HEK293T (cell line): ENCODE results near the gene DSG2.

ENCODE experiments used
- CTCF ChIA-PET: fragments of 350-600 bp; formaldehyde crosslinking; extraction: SDS; loops from one replicate; lab custom pipeline; 2021; ENCODE audit warnings: antibody characterized with exemption, inconsistent platforms; lab: Yijun Ruan, JAX
- POLR2A ChIA-PET: fragments of 350-600 bp; formaldehyde crosslinking; extraction: SDS; loops from one replicate; lab custom pipeline; 2020; ENCODE audit warnings: antibody characterized with exemption, inconsistent platforms; lab: Yijun Ruan, JAX
- DNase-seq: peaks from one replicate; pipeline ENCODE4 v3.0.0; 2012; ENCODE audit warnings: mixed read lengths; ENCODE audit errors: extremely low spot score
- ARNT ChIP-seq: fragments of 450-650 bp; IDR thresholded peaks from 2 replicates; pipeline ENCODE4 v1.6.1; 2017; ENCODE audit warnings: mild to moderate bottlenecking
- BHLHE40 ChIP-seq: fragments of 450-650 bp; IDR thresholded peaks from 2 replicates; pipeline ENCODE4 v1.6.1; 2016; ENCODE audit warnings: mild to moderate bottlenecking, moderate library complexity, borderline replicate concordance
- CTBP1 ChIP-seq: fragments of 450-650 bp; IDR thresholded peaks from 2 replicates; pipeline ENCODE4 v1.6.1; 2016; ENCODE audit warnings: borderline replicate concordance
- ELF4 ChIP-seq: fragments of 450-650 bp; IDR thresholded peaks from 2 replicates; pipeline ENCODE4 v1.6.1; 2017; ENCODE audit warnings: antibody characterized with exemption
- FOXA1 ChIP-seq: fragments of 450-650 bp; IDR thresholded peaks from 2 replicates; pipeline ENCODE4 v1.6.1; 2016; ENCODE audit warnings: mild to moderate bottlenecking
- FOXK2 ChIP-seq: fragments of 450-650 bp; IDR thresholded peaks from 2 replicates; pipeline ENCODE4 v1.6.1; 2016; ENCODE audit warnings: mild to moderate bottlenecking
- FOXM1 ChIP-seq: fragments of 450-650 bp; IDR thresholded peaks from 2 replicates; pipeline ENCODE4 v1.6.1; 2017; ENCODE audit warnings: mild to moderate bottlenecking, borderline replicate concordance
- HDGF ChIP-seq: fragments of 450-650 bp; IDR thresholded peaks from 2 replicates; pipeline ENCODE4 v1.6.1; 2017; ENCODE audit warnings: antibody characterized with exemption, borderline replicate concordance
- L3MBTL2 ChIP-seq: fragments of 450-650 bp; conservative IDR thresholded peaks from 2 replicates; pipeline ENCODE4 v1.6.1; 2016; ENCODE audit warnings: mild to moderate bottlenecking
- LEF1 ChIP-seq: fragments of 450-650 bp; IDR thresholded peaks from 2 replicates; pipeline ENCODE4 v1.6.1; 2017; ENCODE audit warnings: mild to moderate bottlenecking, borderline replicate concordance
- NFRKB ChIP-seq: fragments of 450-650 bp; IDR thresholded peaks from 2 replicates; pipeline ENCODE4 v1.6.1; 2016; ENCODE audit warnings: mild to moderate bottlenecking, moderate library complexity
- PKNOX1 ChIP-seq: fragments of 450-650 bp; IDR thresholded peaks from 2 replicates; pipeline ENCODE4 v1.6.1; 2016
- SP1 ChIP-seq: fragments of 450-650 bp; IDR thresholded peaks from 2 replicates; pipeline ENCODE4 v1.6.1; 2017
- SUZ12 ChIP-seq: fragments of 450-650 bp; IDR thresholded peaks from 2 replicates; pipeline ENCODE4 v1.6.1; 2016; ENCODE audit warnings: mild to moderate bottlenecking
- TARDBP ChIP-seq: fragments of 450-650 bp; IDR thresholded peaks from 2 replicates; pipeline ENCODE4 v1.6.1; 2016
- ZNF384 ChIP-seq: fragments of 450-650 bp; IDR thresholded peaks from 2 replicates; pipeline ENCODE4 v1.6.1; 2016

The DSG2 gene

GRCh38 chr18:31482051-31482450 is 15.9 kb upstream of the DSG2 start:
- DNase-seq: no peak
- POLR2A ChIA-PET: no interaction called here
- CTCF ChIA-PET: interaction anchor here (0.6 to 0.8 kb wide), 2 partner anchors 8 to 240 kb away, joined by 3 to 4 read pairs; no protein-coding TSS in a partner anchor
- no peak for TF ChIP-seq SUZ12
- no peak for TF ChIP-seq ZNF384
- no peak for TF ChIP-seq LEF1
- TF ChIP-seq FOXM1: no peak
- TF ChIP-seq CTBP1: no peak
- no peak for TF ChIP-seq NFRKB

- CTCF ChIA-PET: no interaction called here
Observed at GRCh38 chr18:31483396-31483795, 14.6 kb upstream of the DSG2 start.

GRCh38 chr18:31484461-31484860 is 13.5 kb upstream of the DSG2 start:
- no peak for TF ChIP-seq SUZ12
- TF ChIP-seq HDGF: no peak
- TF ChIP-seq L3MBTL2: no peak
- no peak for TF ChIP-seq FOXM1
- TF ChIP-seq LEF1: no peak
- no peak for TF ChIP-seq NFRKB
- no peak for TF ChIP-seq TARDBP
- no peak for TF ChIP-seq ZNF384
- no peak for TF ChIP-seq ELF4
- no peak for TF ChIP-seq SP1
- no peak for TF ChIP-seq BHLHE40
- no peak for TF ChIP-seq FOXA1
- no peak for TF ChIP-seq FOXK2
- no peak for TF ChIP-seq CTBP1
- no peak for TF ChIP-seq ARNT
- POLR2A ChIA-PET: interaction anchor here (0.9 kb wide), 1 partner anchor 13 kb away, joined by 3 read pairs; no protein-coding TSS in a partner anchor
- DNase-seq: no peak
- CTCF ChIA-PET: interaction anchor here (0.6 kb wide), 1 partner anchor 222 kb away, joined by 3 read pairs; no protein-coding TSS in a partner anchor

More at GRCh38 chr18:31483396-31483795, 14.6 kb upstream of the DSG2 start:
- no peak for DNase-seq
- no peak for TF ChIP-seq CTBP1
- no peak for TF ChIP-seq ZNF384
- TF ChIP-seq SUZ12: no peak
- TF ChIP-seq LEF1: no peak
- TF ChIP-seq BHLHE40: no peak
- no peak for TF ChIP-seq FOXM1
- TF ChIP-seq ELF4: no peak
- no peak for TF ChIP-seq NFRKB
- TF ChIP-seq FOXK2: no peak
- TF ChIP-seq FOXA1: no peak
- TF ChIP-seq PKNOX1: no peak
- TF ChIP-seq TARDBP: no peak
- no peak for TF ChIP-seq L3MBTL2
- TF ChIP-seq HDGF: no peak
- TF ChIP-seq ARNT: no peak
- no peak for TF ChIP-seq SP1
- POLR2A ChIA-PET: no interaction called here

- TF ChIP-seq SP1: no peak
- TF ChIP-seq FOXK2: no peak
- TF ChIP-seq ELF4: no peak
- no peak for TF ChIP-seq FOXA1
- no peak for TF ChIP-seq CTBP1
- TF ChIP-seq FOXM1: no peak
- no peak for TF ChIP-seq ARNT
- no peak for TF ChIP-seq PKNOX1
- TF ChIP-seq BHLHE40: no peak
- TF ChIP-seq TARDBP: no peak
- no peak for DNase-seq
- POLR2A ChIA-PET: no interaction called here
- CTCF ChIA-PET: no interaction called here
Observed at GRCh38 chr18:31486165-31486564, 11.8 kb upstream of the DSG2 start.

GRCh38 chr18:31487246-31488015 is 10.5 kb upstream of the DSG2 start:
- ChIA-PET POLR2A (no interaction called here), CTCF (no interaction called here)
- DNase-seq: no peak
- TF ChIP-seq NFRKB: no peak
- TF ChIP-seq ELF4: no peak
- no peak for TF ChIP-seq FOXK2
- no peak for TF ChIP-seq BHLHE40
- TF ChIP-seq TARDBP: no peak
- TF ChIP-seq CTBP1: no peak
- no peak for TF ChIP-seq ZNF384
- no peak for TF ChIP-seq L3MBTL2
- TF ChIP-seq LEF1: no peak
- no peak for TF ChIP-seq FOXM1
- no peak for TF ChIP-seq FOXA1
- no peak for TF ChIP-seq PKNOX1
- TF ChIP-seq SUZ12: no peak
- TF ChIP-seq HDGF: no peak
- no peak for TF ChIP-seq ARNT

- no peak for DNase-seq
- ChIA-PET POLR2A (no interaction called here), CTCF (no interaction called here)
- no peak for TF ChIP-seq LEF1
- TF ChIP-seq FOXK2: no peak
- TF ChIP-seq L3MBTL2: no peak
- no peak for TF ChIP-seq FOXA1
- TF ChIP-seq ARNT: no peak
- no peak for TF ChIP-seq SP1
- TF ChIP-seq FOXM1: no peak
- TF ChIP-seq ELF4: no peak
- no peak for TF ChIP-seq HDGF
- no peak for TF ChIP-seq SUZ12
- TF ChIP-seq ZNF384: no peak
- TF ChIP-seq BHLHE40: no peak
- TF ChIP-seq CTBP1: no peak
- TF ChIP-seq NFRKB: no peak
- TF ChIP-seq PKNOX1: no peak
- no peak for TF ChIP-seq TARDBP
Observed at GRCh38 chr18:31489311-31489710, 8.7 kb upstream of the DSG2 start.
